GM12891 (cell line): ENCODE data around the gene TRPM1.
A peak's percentile ranks its signal among the peaks of the same experiment; 100 is the strongest.

Source experiments
- DNase-seq: peaks from one replicate; pipeline ENCODE4 v3.0.0; 2011; ENCODE audit warnings: low spot score; ENCODE audit not compliant: insufficient read length
- FAIRE-seq: peaks from 2 replicates; lab custom pipeline; 2011; peaks lifted over from hg19 to GRCh38; lab: Jason Lieb, UNC
- PAX5 ChIP-seq: IDR thresholded peaks from 2 replicates; pipeline ENCODE4 v1.6.1; 2011; ENCODE audit warnings: low read length, moderate library complexity, mild to moderate bottlenecking; ENCODE audit not compliant: insufficient read depth, severe bottlenecking
- POLR2A ChIP-seq: IDR thresholded peaks from 2 replicates; pipeline ENCODE4 v1.6.1; 2011; ENCODE audit warnings: low read depth, low read length, control low read depth
- POLR2AphosphoS5 ChIP-seq: IDR thresholded peaks from 2 replicates; pipeline ENCODE4 v1.6.1; 2011; ENCODE audit warnings: low read depth, low read length, control low read depth
- POU2F2 ChIP-seq: IDR thresholded peaks from 2 replicates; pipeline ENCODE4 v1.6.1; 2011; ENCODE audit warnings: low read depth, mild to moderate bottlenecking, control low read depth, low read length, moderate library complexity
- SPI1 ChIP-seq: IDR thresholded peaks from 2 replicates; pipeline ENCODE4 v1.6.1; 2011; ENCODE audit warnings: low read depth, low read length, control low read depth
- TAF1 ChIP-seq: IDR thresholded peaks from 2 replicates; pipeline ENCODE4 v1.6.1; 2011; ENCODE audit warnings: low read depth, low read length, control low read depth

TRPM1 gene

GRCh38 chr15:31136607-31137328, 35.2 kb upstream of the TRPM1 start:
- TF ChIP-seq POLR2AphosphoS5 (no peak), TAF1 (no peak), PAX5 (no peak), POU2F2 (no peak), POLR2A (no peak), SPI1 (no peak)
- DNase-seq: no peak
- FAIRE-seq: no peak

DNA sequence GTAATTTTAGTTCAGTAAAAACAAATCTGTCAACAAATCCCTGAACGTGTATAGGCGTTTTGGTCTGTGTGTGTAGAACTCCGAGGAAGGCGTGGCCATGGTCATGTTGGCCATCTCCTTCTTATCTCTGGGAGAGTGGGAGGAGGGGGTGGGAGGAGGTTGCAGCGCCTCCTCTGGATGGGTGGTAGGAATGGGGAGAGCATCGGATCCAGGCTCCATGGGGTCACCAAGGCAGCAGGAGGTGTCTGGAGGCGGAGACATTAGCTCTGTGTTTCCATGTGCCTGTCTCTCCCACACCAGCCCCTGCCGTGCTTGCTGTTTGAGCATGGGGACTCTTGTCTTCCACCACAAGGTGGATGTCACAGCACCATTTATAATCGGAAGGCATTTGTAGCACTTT, 34.5 kb upstream of the TRPM1 start:
- no peak for FAIRE-seq
- TF ChIP-seq PAX5 (no peak), POLR2A (no peak), TAF1 (no peak), SPI1 (no peak), POU2F2 (no peak), POLR2AphosphoS5 (no peak)
- DNase-seq: no peak

DNA sequence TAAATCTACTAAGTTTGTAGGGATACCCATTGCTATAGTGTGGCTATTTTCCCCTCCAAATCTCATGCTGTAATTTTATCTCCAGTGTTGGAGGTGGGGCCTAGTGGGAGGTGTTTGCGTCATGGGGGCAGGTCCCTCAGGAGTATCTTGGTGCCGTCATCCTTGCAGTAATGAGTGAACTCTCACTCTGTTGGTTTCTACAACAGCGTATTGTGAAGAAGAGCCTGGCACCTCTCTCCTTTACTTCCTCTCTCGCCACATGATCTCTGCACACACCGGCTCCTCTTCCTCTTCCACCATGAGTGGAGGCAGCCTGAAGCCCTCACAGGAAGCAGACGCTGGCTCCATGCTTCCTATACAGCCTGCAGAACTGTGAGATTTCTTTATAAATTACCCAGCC, 34.0 kb upstream of the TRPM1 start:
- TF ChIP-seq POLR2A (no peak), POU2F2 (no peak), PAX5 (no peak), TAF1 (no peak)
- DNase-seq (no peak), FAIRE-seq (no peak)

- TF ChIP-seq POU2F2: no peak
- no peak for TF ChIP-seq TAF1
- no peak for TF ChIP-seq SPI1
- FAIRE-seq (no peak), DNase-seq (no peak)
Observed at GRCh38 chr15:31133890-31134289, 32.4 kb upstream of the TRPM1 start.

DNA sequence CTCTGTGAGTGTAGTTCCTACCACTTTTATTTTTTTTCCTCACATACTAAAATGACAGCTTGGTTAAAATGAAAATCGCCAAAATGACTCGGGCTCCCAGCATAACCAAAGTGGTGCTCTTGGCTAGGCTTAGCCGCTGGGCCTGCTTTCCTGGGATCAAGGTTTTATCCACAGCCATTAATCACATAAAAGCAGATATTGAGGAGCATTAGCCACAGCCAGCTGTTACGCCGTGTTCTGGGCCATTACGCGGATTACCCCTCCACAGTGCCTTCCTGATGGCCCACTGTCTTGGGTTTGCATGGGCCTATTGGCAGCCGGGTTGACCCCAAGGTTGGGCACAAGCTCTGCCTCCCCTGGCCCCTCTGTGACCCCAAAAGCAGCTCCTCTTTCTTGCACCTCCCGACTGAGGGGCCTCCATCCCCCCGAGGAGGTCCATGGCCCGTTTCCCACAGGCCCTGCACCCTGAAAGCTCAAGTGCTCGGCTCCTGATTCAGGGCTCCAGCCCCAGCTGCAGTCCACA, 30.4 kb upstream of the TRPM1 start:
- DNase-seq (no peak), FAIRE-seq (no peak)
- TF ChIP-seq POLR2AphosphoS5 (no peak), TAF1 (no peak), PAX5 (no peak)

DNA sequence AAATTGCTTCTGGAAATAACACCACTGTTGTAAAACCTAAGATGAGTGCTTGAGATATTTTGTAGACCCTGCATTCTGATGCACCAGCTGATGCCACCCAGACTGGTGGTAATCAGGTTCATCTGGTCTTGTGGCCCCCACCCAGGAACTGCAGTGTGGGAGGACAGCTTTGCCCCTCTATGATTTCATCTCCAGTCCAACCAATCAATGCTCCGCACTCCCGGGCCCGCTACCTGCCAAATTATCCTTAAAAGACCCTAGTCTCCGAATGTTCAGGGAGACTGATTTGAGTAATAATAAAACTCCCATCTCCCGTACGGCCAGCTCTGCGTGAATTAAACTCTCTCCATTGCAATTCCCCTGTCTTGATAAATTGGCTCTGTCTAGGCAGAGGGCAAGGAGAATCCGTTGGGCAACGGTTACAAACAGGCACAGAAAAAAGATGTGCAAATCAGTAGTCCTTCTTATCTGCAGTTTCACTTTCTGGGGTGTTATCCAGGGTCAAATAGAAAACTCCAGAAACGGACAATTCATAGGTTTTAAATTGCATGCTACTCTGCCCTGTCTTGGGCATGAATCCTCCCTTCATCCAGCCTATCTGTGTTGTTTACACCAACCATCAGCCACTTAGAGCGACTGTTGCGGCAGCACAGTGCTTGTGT, 29.2 kb upstream of the TRPM1 start:
- DNase-seq (no peak), FAIRE-seq (no peak)
- no peak for TF ChIP-seq POLR2AphosphoS5
- TF ChIP-seq POU2F2: no peak
- TF ChIP-seq POLR2A: no peak
- no peak for TF ChIP-seq TAF1
- TF ChIP-seq PAX5: no peak
- no peak for TF ChIP-seq SPI1

DNA sequence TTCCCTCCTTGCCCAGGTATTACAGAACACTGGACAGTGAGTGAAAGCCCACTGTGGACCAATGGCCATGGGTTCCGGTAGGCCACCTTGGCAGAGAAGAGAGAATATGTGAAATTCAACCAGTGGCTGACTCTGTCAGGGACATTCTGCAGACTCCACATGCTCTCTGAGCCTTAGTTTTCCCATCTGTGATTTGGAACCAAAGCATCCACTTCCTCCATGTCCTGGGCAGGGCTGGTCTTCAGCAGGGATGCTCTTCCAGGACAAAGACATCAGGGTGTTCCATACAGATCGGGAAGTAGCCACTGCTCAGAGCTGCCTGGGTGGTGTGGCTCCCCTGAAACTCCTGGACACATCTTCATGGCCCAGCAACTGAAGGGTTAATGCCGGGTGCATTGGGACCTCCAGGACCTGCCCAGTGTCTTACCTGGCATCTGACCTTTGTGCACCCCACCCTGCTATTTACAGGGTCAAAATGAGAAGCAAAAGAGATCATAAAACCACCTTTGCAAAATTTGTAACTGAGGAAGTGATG, 28.3 kb upstream of the TRPM1 start:
- DNase-seq (no peak), FAIRE-seq (no peak)
- TF ChIP-seq POLR2AphosphoS5 (no peak), PAX5 (no peak), POU2F2 (no peak), POLR2A (no peak), TAF1 (no peak), SPI1 (no peak)

DNA sequence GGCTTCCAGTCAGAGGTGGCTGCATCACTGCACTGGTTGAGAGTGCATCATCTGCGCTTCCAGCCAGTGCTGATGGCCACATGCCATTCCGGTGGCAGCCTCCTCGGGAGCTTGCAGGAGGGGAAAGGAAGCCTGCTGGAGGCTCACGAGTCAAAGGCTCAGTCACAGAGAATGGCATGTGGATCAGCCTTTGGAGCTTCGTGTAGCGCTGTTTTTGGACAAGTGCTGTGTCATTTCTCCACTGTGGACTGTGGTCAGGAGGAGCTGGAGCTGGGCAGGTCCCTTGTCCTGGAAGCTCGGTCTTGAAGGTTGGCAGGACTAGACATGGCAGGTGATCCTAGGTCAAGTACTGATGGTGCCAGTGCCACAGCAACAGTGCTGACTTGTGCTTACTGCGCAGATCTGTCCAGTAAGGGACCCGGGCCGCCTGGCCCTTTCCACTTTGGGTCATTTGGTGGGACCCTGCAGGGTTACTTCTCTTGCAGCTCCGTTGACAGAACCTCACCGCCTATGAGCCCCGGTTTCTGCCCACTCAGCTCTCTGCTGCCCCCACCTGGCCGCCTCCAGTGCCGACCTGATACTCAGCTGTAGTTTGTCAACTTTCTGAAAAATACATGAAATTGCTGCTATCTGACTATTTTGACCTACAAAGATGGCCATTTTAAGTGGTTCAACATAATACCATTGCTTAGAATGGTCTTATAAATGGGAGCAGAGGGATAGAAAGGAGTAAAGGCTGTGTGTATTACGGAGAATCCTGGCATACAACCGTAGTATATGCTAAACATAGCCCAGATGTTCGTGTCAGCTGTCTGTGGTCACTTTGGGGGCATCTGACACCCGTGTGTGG, 27.6 kb upstream of the TRPM1 start:
- DNase-seq: peak; percentile 60
- FAIRE-seq: peak; percentile 89
- no peak for TF ChIP-seq SPI1
- TF ChIP-seq POLR2AphosphoS5: no peak
- no peak for TF ChIP-seq TAF1
- no peak for TF ChIP-seq POU2F2
- TF ChIP-seq POLR2A: no peak
- no peak for TF ChIP-seq PAX5

- no peak for TF ChIP-seq PAX5
- TF ChIP-seq POU2F2: no peak
- TF ChIP-seq SPI1: no peak
- TF ChIP-seq POLR2A: no peak
- TF ChIP-seq TAF1: no peak
- no peak for TF ChIP-seq POLR2AphosphoS5
- FAIRE-seq (no peak), DNase-seq (no peak)
Observed at GRCh38 chr15:31128477-31128876, 27.0 kb upstream of the TRPM1 start.
